Measurements from ENCODE around the gene H1-8.

Gene H1-8

GRCh38 chr3:129573493-129573892 is 30.5 kb downstream of the H1-8 start:
- no peak for TF ChIP-seq EZH2phosphoT487 (conservative IDR thresholded peaks at IDR 0.05; ENCODE audit: low read length)
- Histone ChIP-seq H3K36me3 (ENCODE audit: low read length) (no peaks in the 10 kb centered on the region), H2AFZ (ENCODE audit: low read depth, low read length, severe bottlenecking) (no peak overlapping the region), H3F3A (ENCODE audit: insufficient read depth) (no peaks in the 10 kb centered on the region), H3K27ac (ENCODE audit: low read depth, low read length) (no peak overlapping the region), H3K9ac (ENCODE audit: low read length) (no peak overlapping the region), H3K27me3 (ENCODE audit: low read length) (no peaks in the 10 kb centered on the region), H3K79me2 (ENCODE audit: insufficient read depth, low read length) (no peaks in the 10 kb centered on the region), H3K4me2 (ENCODE audit: low read depth, low read length, poor library complexity, severe bottlenecking) (no peak overlapping the region), H3K9me2 (replicated peaks; ENCODE audit: insufficient read depth, low read length) (no peaks in the 10 kb centered on the region), H4K20me1 (ENCODE audit: low read depth, low read length) (no peaks in the 10 kb centered on the region), H3K9me3 (ENCODE audit: insufficient read depth, low read length) (no peaks in the 10 kb centered on the region), H3K4me3 (ENCODE audit: insufficient read depth, low read length, poor library complexity, severe bottlenecking) (no peak overlapping the region)

GRCh38 chr3:129574206-129574605 is 31.2 kb downstream of the H1-8 start:
- H3K9ac ChIP-seq (ENCODE audit: low read length) = no peak overlapping the region
- H3K27ac ChIP-seq (ENCODE audit: low read depth, low read length) = no peak overlapping the region
- H3K79me2 ChIP-seq (ENCODE audit: insufficient read depth, low read length) = no peaks in the 10 kb centered on the region
- H3K4me3 ChIP-seq (ENCODE audit: insufficient read depth, low read length, poor library complexity, severe bottlenecking) = no peak overlapping the region
- TF ChIP-seq EZH2phosphoT487 (conservative IDR thresholded peaks at IDR 0.05; ENCODE audit: low read length) (no peak), CTCF (IDR thresholded peaks at IDR 0.05; ENCODE audit: insufficient read depth, low read length, poor library complexity, severe bottlenecking) (no peak)
- H3K9me2 ChIP-seq (replicated peaks; ENCODE audit: insufficient read depth, low read length) = no peaks in the 10 kb centered on the region
- no peaks in the 10 kb centered on the region for H4K20me1 ChIP-seq (ENCODE audit: low read depth, low read length)
- no peak overlapping the region for H2AFZ ChIP-seq (ENCODE audit: low read depth, low read length, severe bottlenecking)
- H3K9me3 ChIP-seq (ENCODE audit: insufficient read depth, low read length) = no peaks in the 10 kb centered on the region
- no peaks in the 10 kb centered on the region for H3F3A ChIP-seq (ENCODE audit: insufficient read depth)
- no peaks in the 10 kb centered on the region for H3K27me3 ChIP-seq (ENCODE audit: low read length)
- no peak overlapping the region for H3K4me2 ChIP-seq (ENCODE audit: low read depth, low read length, poor library complexity, severe bottlenecking)
- H3K36me3 ChIP-seq (ENCODE audit: low read length) = no peaks in the 10 kb centered on the region

GRCh38 chr3:129575233-129575996 is 32.4 kb downstream of the H1-8 start:
- no peak overlapping the region for H2AFZ ChIP-seq (ENCODE audit: low read depth, low read length, severe bottlenecking)
- H3F3A ChIP-seq (ENCODE audit: insufficient read depth) = no peaks in the 10 kb centered on the region
- no peak overlapping the region for H3K4me3 ChIP-seq (ENCODE audit: insufficient read depth, low read length, poor library complexity, severe bottlenecking)
- H3K27me3 ChIP-seq (ENCODE audit: low read length) = no peaks in the 10 kb centered on the region
- no peaks in the 10 kb centered on the region for H4K20me1 ChIP-seq (ENCODE audit: low read depth, low read length)
- no peaks in the 10 kb centered on the region for H3K79me2 ChIP-seq (ENCODE audit: insufficient read depth, low read length)
- no peak overlapping the region for H3K9ac ChIP-seq (ENCODE audit: low read length)
- H3K4me2 ChIP-seq (ENCODE audit: low read depth, low read length, poor library complexity, severe bottlenecking) = no peak overlapping the region
- H3K9me2 ChIP-seq (replicated peaks; ENCODE audit: insufficient read depth, low read length) = no peaks in the 10 kb centered on the region
- no peak for TF ChIP-seq EZH2phosphoT487 (conservative IDR thresholded peaks at IDR 0.05; ENCODE audit: low read length)
- no peak for TF ChIP-seq CTCF (IDR thresholded peaks at IDR 0.05; ENCODE audit: insufficient read depth, low read length, poor library complexity, severe bottlenecking)
- no peaks in the 10 kb centered on the region for H3K9me3 ChIP-seq (ENCODE audit: insufficient read depth, low read length)
- H3K27ac ChIP-seq (ENCODE audit: low read depth, low read length) = no peak overlapping the region
- no peaks in the 10 kb centered on the region for H3K36me3 ChIP-seq (ENCODE audit: low read length)

GRCh38 chr3:129575997-129576384 is 33.0 kb downstream of the H1-8 start:
- no peaks in the 10 kb centered on the region for H4K20me1 ChIP-seq (ENCODE audit: low read depth, low read length)
- no peaks in the 10 kb centered on the region for H3K79me2 ChIP-seq (ENCODE audit: insufficient read depth, low read length)
- no peak overlapping the region for H3K9ac ChIP-seq (ENCODE audit: low read length)
- no peak for TF ChIP-seq EZH2phosphoT487 (conservative IDR thresholded peaks at IDR 0.05; ENCODE audit: low read length)
- TF ChIP-seq CTCF (IDR thresholded peaks at IDR 0.05; ENCODE audit: insufficient read depth, low read length, poor library complexity, severe bottlenecking) = no peak
- no peak overlapping the region for H2AFZ ChIP-seq (ENCODE audit: low read depth, low read length, severe bottlenecking)
- no peaks in the 10 kb centered on the region for H3K36me3 ChIP-seq (ENCODE audit: low read length)
- H3K4me2 ChIP-seq (ENCODE audit: low read depth, low read length, poor library complexity, severe bottlenecking) = no peak overlapping the region
- no peaks in the 10 kb centered on the region for H3K9me3 ChIP-seq (ENCODE audit: insufficient read depth, low read length)
- H3K9me2 ChIP-seq (replicated peaks; ENCODE audit: insufficient read depth, low read length) = no peaks in the 10 kb centered on the region
- H3F3A ChIP-seq (ENCODE audit: insufficient read depth) = no peaks in the 10 kb centered on the region
- no peak overlapping the region for H3K4me3 ChIP-seq (ENCODE audit: insufficient read depth, low read length, poor library complexity, severe bottlenecking)
- no peaks in the 10 kb centered on the region for H3K27me3 ChIP-seq (ENCODE audit: low read length)
- peak overlapping the region; percentile 83 for H3K27ac ChIP-seq (ENCODE audit: low read depth, low read length)

Data from SU-DHL-6 (cell line).